Lower leg skin (tissue), 4 donors: Measurements from ENCODE around the gene CTAGE6. TPM values are rescaled to one million over a fixed set of nuclear protein-coding genes. Genes with fewer than 3 reads are reported as not detected.

ENCODE experiments used
- total RNA-seq, 4 donors: library from RNA; depleted of rRNA; stranded (reverse); fragments of >200 nt; gene quantifications; one replicate each; pipeline ENCODE4 v1.1.0, GENCODE V29; 2016

The CTAGE6 gene
- total RNA-seq, 4 donors from 2014 or later: 0.36 TPM; not detected in 3

Other genes with a start within 250 kb of the CTAGE6 start
- 1 to 10 TPM in 2 of 4 donors, not detected in 2; 2.1 to 2.3 TPM for gene CTAGE15, start 185.9 kb downstream of the CTAGE6 start, total RNA-seq
- gene TCAF2, start 136.7 kb downstream of the CTAGE6 start, total RNA-seq: 10 to 100 TPM in 1 of 4 donors, 1 to 10 TPM in 3; 6.3 to 15.5 (median 6.8) TPM
- 10 to 100 TPM; 23.1 to 40.9 (median 30.2) TPM for gene TCAF1, start 144.5 kb upstream of the CTAGE6 start, total RNA-seq
- gene OR2F2, start 177.5 kb upstream of the CTAGE6 start, total RNA-seq: not detected
- not detected for gene OR2F1, start 197.1 kb upstream of the CTAGE6 start, total RNA-seq
- not detected for gene OR6B1, start 242.6 kb upstream of the CTAGE6 start, total RNA-seq